H9 (cell line): ENCODE measurements around the gene GALNT10. TPM values are rescaled to one million over a fixed set of nuclear protein-coding genes. Genes with fewer than 3 reads are reported as not detected.

ENCODE experiments used
- DNase-seq: peaks from one replicate; pipeline ENCODE4 v3.0.0-alpha.2; 2017
- H2AFZ ChIP-seq: one replicate; pipeline ENCODE4 v1.6.1; 2013; ENCODE audit warnings: mild to moderate bottlenecking, low read length, control low read depth, moderate library complexity
- H2AK5ac ChIP-seq: 2 replicates; pipeline ENCODE4 v1.6.1; 2013; ENCODE audit warnings: low read length, control low read depth, mixed read lengths; ENCODE audit not compliant: insufficient read length
- H2BK120ac ChIP-seq: one replicate; pipeline ENCODE4 v1.6.1; 2013; ENCODE audit warnings: low read depth, mild to moderate bottlenecking, low read length, control low read depth, inconsistent platforms; ENCODE audit not compliant: poor library complexity, severe bottlenecking
- H2BK12ac ChIP-seq: 2 replicates; pipeline ENCODE4 v1.6.1; 2013; ENCODE audit warnings: low read length, control low read depth, mixed read lengths, low read depth; ENCODE audit not compliant: insufficient read length
- H2BK15ac ChIP-seq: 2 replicates; pipeline ENCODE4 v1.6.1; 2013; ENCODE audit warnings: low read depth, low read length, control low read depth
- H2BK20ac ChIP-seq: one replicate; pipeline ENCODE4 v1.6.1; 2013; ENCODE audit warnings: low read depth, mild to moderate bottlenecking, low read length, control low read depth, inconsistent platforms; ENCODE audit not compliant: poor library complexity, severe bottlenecking
- H2BK5ac ChIP-seq: 2 replicates; pipeline ENCODE4 v1.6.1; 2013; ENCODE audit warnings: low read length, control low read depth, mixed read lengths; ENCODE audit not compliant: insufficient read length
- H3K14ac ChIP-seq: 2 replicates; pipeline ENCODE4 v1.6.1; 2013; ENCODE audit warnings: low read length, control low read depth; ENCODE audit not compliant: insufficient read depth
- H3K18ac ChIP-seq: 2 replicates; pipeline ENCODE4 v1.6.1; 2013; ENCODE audit warnings: low read depth, mild to moderate bottlenecking, mixed read lengths, low read length, control low read depth; ENCODE audit not compliant: insufficient read length
- H3K23ac ChIP-seq: 2 replicates; pipeline ENCODE4 v1.6.1; 2013; ENCODE audit warnings: low read length, control low read depth, mixed read lengths, low read depth; ENCODE audit not compliant: insufficient read length
- H3K23me2 ChIP-seq: 2 replicates; pipeline ENCODE4 v1.6.1; 2013; ENCODE audit warnings: low read depth, mild to moderate bottlenecking, mixed read lengths, low read length, control low read depth; ENCODE audit not compliant: insufficient read length, poor library complexity, severe bottlenecking
- H3K27ac ChIP-seq: 2 replicates; pipeline ENCODE4 v1.5.1; 2013; ENCODE audit warnings: low read length, control low read depth, mixed read lengths, low read depth; ENCODE audit not compliant: insufficient read length
- H3K27me3 ChIP-seq: 2 replicates; pipeline ENCODE4 v1.6.1; 2013; ENCODE audit warnings: low read length, control low read depth, inconsistent platforms; ENCODE audit not compliant: insufficient read depth
- H3K4ac ChIP-seq: 2 replicates; pipeline ENCODE4 v1.6.1; 2013; ENCODE audit warnings: low read depth, mild to moderate bottlenecking, control low read depth, inconsistent platforms, low read length, moderate library complexity
- H3K4me1 ChIP-seq: 2 replicates; pipeline ENCODE4 v1.6.1; 2013; ENCODE audit warnings: low read length, control low read depth, inconsistent platforms; ENCODE audit not compliant: insufficient read depth
- H3K4me2 ChIP-seq: 2 replicates; pipeline ENCODE4 v1.6.1; 2013; ENCODE audit warnings: low read length, control low read depth, mixed read lengths; ENCODE audit not compliant: insufficient read length, insufficient read depth
- H3K56ac ChIP-seq: 2 replicates; pipeline ENCODE4 v1.6.1; 2013; ENCODE audit warnings: low read depth, mild to moderate bottlenecking, mixed read lengths, low read length, control low read depth; ENCODE audit not compliant: insufficient read length
- H3K79me1 ChIP-seq: 2 replicates; pipeline ENCODE4 v1.6.1; 2013; ENCODE audit warnings: low read depth, mild to moderate bottlenecking, moderate library complexity, low read length, control low read depth, inconsistent platforms; ENCODE audit not compliant: insufficient read depth, poor library complexity, severe bottlenecking
- H3K79me2 ChIP-seq: 2 replicates; pipeline ENCODE4 v1.6.1; 2013; ENCODE audit warnings: low read length, control low read depth, inconsistent platforms; ENCODE audit not compliant: insufficient read depth
- H3K9ac ChIP-seq: 2 replicates; pipeline ENCODE4 v1.6.1; 2013; ENCODE audit warnings: low read length, control low read depth, mixed read lengths; ENCODE audit not compliant: insufficient read length; ENCODE audit errors: extremely low read depth
- H3K9me3 ChIP-seq: one replicate; pipeline ENCODE4 v1.6.1; 2013; ENCODE audit warnings: low read depth, low read length, inconsistent platforms; ENCODE audit not compliant: control insufficient read depth
- H3T11ph ChIP-seq: one replicate; pipeline ENCODE4 v1.6.1; 2013; ENCODE audit warnings: mild to moderate bottlenecking, low read length, control low read depth, inconsistent platforms
- H4K20me1 ChIP-seq: one replicate; pipeline ENCODE4 v1.6.1; 2013; ENCODE audit not compliant: control insufficient read depth, insufficient read length, insufficient read depth
- H4K5ac ChIP-seq: 2 replicates; pipeline ENCODE4 v1.6.1; 2013; ENCODE audit warnings: low read depth, mild to moderate bottlenecking, mixed read lengths, low read length, control low read depth; ENCODE audit not compliant: insufficient read length
- H4K8ac ChIP-seq: replicated peaks from 2 replicates; pipeline ENCODE4 v1.6.1; 2013; ENCODE audit warnings: low read length, control low read depth, mixed read lengths, low read depth; ENCODE audit not compliant: insufficient read length
- H4K91ac ChIP-seq: 2 replicates; pipeline ENCODE4 v1.6.1; 2013; ENCODE audit warnings: low read depth, mild to moderate bottlenecking, moderate library complexity, mixed read lengths, low read length, control low read depth; ENCODE audit not compliant: insufficient read length
- H3K27ac Mint-ChIP-seq, 3 experiments: 2 replicates in 2 of 3; 3 replicates in 1 of 3; pipeline ENCODE4 v1.8.0; 2020 to 2021; ENCODE audit warnings: mixed read lengths in 3 of 3, mild to moderate bottlenecking in 1 of 3, moderate library complexity in 1 of 3
- H3K27me3 Mint-ChIP-seq: 2 replicates; pipeline ENCODE4 v1.8.0; 2021; ENCODE audit warnings: low read depth, mild to moderate bottlenecking, moderate library complexity, mixed read lengths
- H3K36me3 Mint-ChIP-seq, 3 experiments: 2 replicates in 2 of 3; 3 replicates in 1 of 3; pipeline ENCODE4 v1.8.0; 2020 to 2021; ENCODE audit warnings: low read depth in 3 of 3, mixed read lengths in 3 of 3; ENCODE audit not compliant: insufficient read depth in 1 of 3
- H3K4me1 Mint-ChIP-seq, 2 experiments: 2 replicates each; pipeline ENCODE4 v1.8.0; 2020; ENCODE audit warnings: mixed read lengths in 2 of 2
- H3K4me3 Mint-ChIP-seq, 2 experiments: 2 replicates in 1 of 2; 3 replicates in 1 of 2; pipeline ENCODE4 v1.8.0; 2020 to 2021; ENCODE audit warnings: mild to moderate bottlenecking in 2 of 2, mixed read lengths in 2 of 2, moderate library complexity in 1 of 2
- H3K9me3 Mint-ChIP-seq, 2 experiments: 2 replicates in 1 of 2; 3 replicates in 1 of 2; pipeline ENCODE4 v1.8.0; 2020; ENCODE audit warnings: mild to moderate bottlenecking in 2 of 2, mixed read lengths in 2 of 2, moderate library complexity in 1 of 2
- WGBS: extraction: QIAGEN DNeasy Blood & Tissue Kit; methylation state at CpG from one replicate; pipeline ENCODE4 v1.1.7; 2013; ENCODE audit warnings: missing lambda C conversion rate, low lambda C conversion rate, mixed read lengths; ENCODE audit not compliant: insufficient read length; ENCODE audit errors: extremely low coverage; 5-methylcytosine and 5-hydroxymethylcytosine counted together
- total RNA-seq: library from RNA; stranded (reverse); gene quantifications from 2 replicates; pipeline ENCODE4 v1.2.1, GENCODE V29; 2021
- TF ChIP-seq, protein P1 (sequence below): fragments of 200-600 bp; sonication (generic); conservative IDR thresholded peaks from 3 replicates; pipeline ENCODE4 v1.8.0; 2021; ENCODE audit warnings: antibody characterized with exemption, mild to moderate bottlenecking

GALNT10 gene
- total RNA-seq, 1 experiment from 2014 or later: 15.4 TPM

DNA sequence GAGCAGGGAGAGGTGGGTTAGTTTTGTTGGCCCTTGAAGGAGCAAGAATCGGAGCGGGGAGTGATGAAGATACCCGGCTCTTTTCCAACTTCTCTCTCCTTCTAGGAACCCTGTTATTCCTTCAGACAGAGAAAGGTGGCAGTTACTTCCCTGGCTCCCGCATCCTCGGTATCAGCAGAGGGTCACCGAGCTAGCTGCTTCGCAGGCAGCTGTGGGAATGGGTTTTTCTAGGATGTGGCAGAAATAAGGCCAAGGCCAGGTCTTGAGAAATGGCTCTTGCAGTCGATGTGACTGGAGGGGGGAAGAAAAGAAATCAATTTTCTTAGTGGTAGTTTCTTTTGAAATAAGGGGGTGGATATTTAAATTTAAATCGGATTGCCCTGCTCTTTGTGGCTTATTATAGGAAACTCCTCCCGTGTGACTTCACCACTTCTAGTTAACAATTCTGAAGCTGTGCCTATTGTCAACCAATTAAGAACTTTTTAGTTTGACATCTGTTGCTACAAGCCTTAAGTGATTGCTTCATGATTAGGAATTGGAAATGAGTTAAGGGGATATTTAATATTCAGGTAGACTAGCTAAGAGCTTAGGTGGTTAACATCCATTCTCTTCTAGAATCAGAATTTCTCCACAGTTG lies 256.7 kb downstream of the GALNT10 start:
- Histone ChIP-seq H4K8ac (no peak overlapping the region), H3K9ac (no peak overlapping the region), H2BK12ac (no peak overlapping the region), H3K4me1 (no peaks in the 10 kb centered on the region), H4K91ac (no peak overlapping the region), H4K5ac (no peak overlapping the region), H2BK120ac (no peak overlapping the region), H3K9me3 (no peaks in the 10 kb centered on the region), H3K14ac (no peak overlapping the region), H3K79me1 (peaks cover 3% of the 10 kb centered on the region), H4K20me1 (no peaks in the 10 kb centered on the region), H3K4ac (no peak overlapping the region), H3K27ac (no peak overlapping the region), H3K23me2 (peaks cover 13% of the 10 kb centered on the region), H3K56ac (no peak overlapping the region), H2BK20ac (no peak overlapping the region), H3K23ac (no peak overlapping the region), H3K4me2 (peak overlapping the region; percentile 90), H3K18ac (no peak overlapping the region), H3T11ph (no peak overlapping the region), H3K79me2 (no peaks in the 10 kb centered on the region), H2BK5ac (no peak overlapping the region), H2AFZ (no peak overlapping the region), H2BK15ac (no peak overlapping the region), H2AK5ac (no peak overlapping the region), H3K27me3 (no peaks in the 10 kb centered on the region)
- Mint-ChIP-seq H3K4me1 (peaks cover 14 to 19% of the 10 kb centered on the region in 2 experiments), H3K9me3 (no peaks in the 10 kb centered on the region), H3K27me3 (peaks cover 3% of the 10 kb centered on the region; the same call in 1 of the 2 replicates), H3K36me3 (peaks cover 2 to 12% (median 11%) of the 10 kb centered on the region in 3 experiments; a peak in 6 of 7 replicates), H3K27ac (no peak overlapping the region; a peak in 1 of 7 replicates), H3K4me3 (peak overlapping the region; percentile 77 to 89)
- TF ChIP-seq, protein P1, sequence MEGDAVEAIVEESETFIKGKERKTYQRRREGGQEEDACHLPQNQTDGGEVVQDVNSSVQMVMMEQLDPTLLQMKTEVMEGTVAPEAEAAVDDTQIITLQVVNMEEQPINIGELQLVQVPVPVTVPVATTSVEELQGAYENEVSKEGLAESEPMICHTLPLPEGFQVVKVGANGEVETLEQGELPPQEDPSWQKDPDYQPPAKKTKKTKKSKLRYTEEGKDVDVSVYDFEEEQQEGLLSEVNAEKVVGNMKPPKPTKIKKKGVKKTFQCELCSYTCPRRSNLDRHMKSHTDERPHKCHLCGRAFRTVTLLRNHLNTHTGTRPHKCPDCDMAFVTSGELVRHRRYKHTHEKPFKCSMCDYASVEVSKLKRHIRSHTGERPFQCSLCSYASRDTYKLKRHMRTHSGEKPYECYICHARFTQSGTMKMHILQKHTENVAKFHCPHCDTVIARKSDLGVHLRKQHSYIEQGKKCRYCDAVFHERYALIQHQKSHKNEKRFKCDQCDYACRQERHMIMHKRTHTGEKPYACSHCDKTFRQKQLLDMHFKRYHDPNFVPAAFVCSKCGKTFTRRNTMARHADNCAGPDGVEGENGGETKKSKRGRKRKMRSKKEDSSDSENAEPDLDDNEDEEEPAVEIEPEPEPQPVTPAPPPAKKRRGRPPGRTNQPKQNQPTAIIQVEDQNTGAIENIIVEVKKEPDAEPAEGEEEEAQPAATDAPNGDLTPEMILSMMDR: no peak
- no peak for DNase-seq
- no CpG with 5 or more reads among the region's 10 CpGs for WGBS
